Trophoblast cell (in vitro differentiated cells and primary cell): ENCODE results near the gene NDUFA7.

Source experiments
- DNase-seq, 2 donors: peaks; one replicate each; pipeline ENCODE4 v3.0.0-alpha.2; 2016
- H2AFZ ChIP-seq: 2 replicates; pipeline ENCODE4 v1.6.1; 2013; ENCODE audit warnings: low read length, moderate library complexity, mild to moderate bottlenecking; ENCODE audit not compliant: insufficient read depth, poor library complexity
- H2AK5ac ChIP-seq: 2 replicates; pipeline ENCODE4 v1.6.1; 2013; ENCODE audit warnings: mild to moderate bottlenecking, low read length
- H2BK120ac ChIP-seq: 2 replicates; pipeline ENCODE4 v1.6.1; 2013; ENCODE audit warnings: low read length, mild to moderate bottlenecking, moderate library complexity; ENCODE audit not compliant: insufficient read depth, poor library complexity
- H2BK12ac ChIP-seq: 2 replicates; pipeline ENCODE4 v1.6.1; 2013; ENCODE audit warnings: mild to moderate bottlenecking, low read length, moderate library complexity
- H2BK5ac ChIP-seq: 2 replicates; pipeline ENCODE4 v1.6.1; 2013; ENCODE audit warnings: low read length, low read depth, moderate library complexity, mild to moderate bottlenecking; ENCODE audit not compliant: poor library complexity
- H3K14ac ChIP-seq: 2 replicates; pipeline ENCODE4 v1.6.1; 2013; ENCODE audit warnings: mild to moderate bottlenecking, low read length
- H3K18ac ChIP-seq: 2 replicates; pipeline ENCODE4 v1.6.1; 2013; ENCODE audit warnings: mild to moderate bottlenecking, low read length
- H3K23ac ChIP-seq: 2 replicates; pipeline ENCODE4 v1.6.1; 2013; ENCODE audit warnings: low read length
- H3K27ac ChIP-seq: 2 replicates; pipeline ENCODE4 v1.5.1; 2013; ENCODE audit warnings: low read depth, mild to moderate bottlenecking, inconsistent platforms, low read length, moderate library complexity
- H3K27me3 ChIP-seq: 2 replicates; pipeline ENCODE4 v1.6.1; 2013; ENCODE audit warnings: inconsistent platforms, mild to moderate bottlenecking, low read length, moderate library complexity; ENCODE audit not compliant: insufficient read depth
- H3K36me3 ChIP-seq, 2 experiments: 1 replicate in 1 of 2; 2 replicates in 1 of 2; pipeline ENCODE4 v1.6.1; 2013; ENCODE audit warnings: low read length in 2 of 2, mild to moderate bottlenecking in 2 of 2, moderate library complexity in 1 of 2; ENCODE audit not compliant: insufficient read depth in 2 of 2, control insufficient read depth in 1 of 2
- H3K4ac ChIP-seq: 2 replicates; pipeline ENCODE4 v1.6.1; 2013; ENCODE audit warnings: low read depth, mild to moderate bottlenecking, low read length, moderate library complexity
- H3K4me1 ChIP-seq, 2 experiments: 1 replicate in 1 of 2; 2 replicates in 1 of 2; pipeline ENCODE4 v1.6.1; 2013; ENCODE audit warnings: low read length in 2 of 2, mild to moderate bottlenecking in 2 of 2, moderate library complexity in 1 of 2; ENCODE audit not compliant: insufficient read depth in 2 of 2, control insufficient read depth in 1 of 2
- H3K4me2 ChIP-seq: 2 replicates; pipeline ENCODE4 v1.6.1; 2013; ENCODE audit warnings: inconsistent platforms, mild to moderate bottlenecking, low read length, moderate library complexity
- H3K4me3 ChIP-seq: 2 replicates; pipeline ENCODE4 v1.5.1; 2013; ENCODE audit warnings: mild to moderate bottlenecking, low read depth, low read length, inconsistent platforms
- H3K79me1 ChIP-seq: one replicate; pipeline ENCODE4 v1.6.1; 2013; ENCODE audit warnings: low read length
- H3K79me2 ChIP-seq: 2 replicates; pipeline ENCODE4 v1.6.1; 2013; ENCODE audit warnings: low read length, mild to moderate bottlenecking; ENCODE audit not compliant: control insufficient read depth, insufficient read depth, poor library complexity
- H3K9ac ChIP-seq: 2 replicates; pipeline ENCODE4 v1.6.1; 2013; ENCODE audit warnings: mild to moderate bottlenecking, low read length
- H3K9me3 ChIP-seq: 2 replicates; pipeline ENCODE4 v1.6.1; 2013; ENCODE audit warnings: low read depth, mild to moderate bottlenecking, control low read depth, inconsistent platforms, low read length; ENCODE audit not compliant: insufficient read depth
- H4K12ac ChIP-seq: 2 replicates; pipeline ENCODE4 v1.6.1; 2013; ENCODE audit warnings: low read depth, mild to moderate bottlenecking, low read length, moderate library complexity
- H4K8ac ChIP-seq: 2 replicates; pipeline ENCODE4 v1.6.1; 2013; ENCODE audit warnings: low read depth, mild to moderate bottlenecking, low read length, moderate library complexity
- H4K91ac ChIP-seq: one replicate; pipeline ENCODE4 v1.6.1; 2013; ENCODE audit warnings: low read depth, mild to moderate bottlenecking, low read length, moderate library complexity
- WGBS: extraction: QIAGEN DNeasy Blood & Tissue Kit; methylation state at CpG from one replicate; pipeline ENCODE4 v1.1.7; 2013; ENCODE audit warnings: missing lambda C conversion rate; ENCODE audit not compliant: insufficient read length, insufficient coverage; ENCODE audit errors: extremely low coverage; 5-methylcytosine and 5-hydroxymethylcytosine counted together

NDUFA7 gene

DNA sequence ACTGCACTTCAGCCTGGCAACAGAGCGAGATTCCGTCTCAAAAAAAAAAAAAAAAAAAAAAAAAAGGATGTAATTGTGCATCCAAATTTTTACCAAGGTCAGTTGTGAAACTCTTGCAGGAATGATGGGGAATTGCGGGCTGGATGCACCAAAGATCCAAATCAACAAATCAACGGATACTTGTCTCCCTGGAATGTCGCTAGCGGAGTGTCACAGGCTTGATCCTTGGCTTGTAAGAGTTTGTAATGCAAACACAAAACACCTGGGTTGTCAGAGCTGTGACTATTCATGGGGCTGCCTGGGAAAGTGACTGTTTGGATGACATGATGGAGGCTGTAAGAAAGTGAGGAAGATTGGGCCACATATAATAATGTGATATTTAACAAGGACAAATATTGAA is 17.7 kb upstream of the NDUFA7 start:
- no peaks in the 10 kb centered on the region for H3K9me3 ChIP-seq
- no peaks in the 10 kb centered on the region for H3K36me3 ChIP-seq
- H3K4me2 ChIP-seq, result no peak overlapping the region
- no peak overlapping the region for H3K4me3 ChIP-seq
- H3K14ac ChIP-seq, result no peak overlapping the region
- H2BK120ac ChIP-seq, result no peak overlapping the region
- no peak overlapping the region for H3K23ac ChIP-seq
- H3K79me2 ChIP-seq, result peaks cover 3% of the 10 kb centered on the region
- H2BK12ac ChIP-seq, result no peak overlapping the region
- H2AFZ ChIP-seq, result no peak overlapping the region
- H2BK5ac ChIP-seq, result no peak overlapping the region
- DNase-seq, result no peak
- no CpG with 5 or more reads among the region's 6 CpGs for WGBS
- H3K27me3 ChIP-seq, result peaks cover 31% of the 10 kb centered on the region
- H4K8ac ChIP-seq, result no peak overlapping the region
- no peak overlapping the region for H4K91ac ChIP-seq
- H3K4me1 ChIP-seq, result peaks cover 15 to 16% of the 10 kb centered on the region in 2 experiments
- H3K9ac ChIP-seq, result no peak overlapping the region
- no peak overlapping the region for H4K12ac ChIP-seq
- H3K27ac ChIP-seq, result no peak overlapping the region
- no peak overlapping the region for H2AK5ac ChIP-seq
- no peak overlapping the region for H3K4ac ChIP-seq
- peaks cover 5% of the 10 kb centered on the region for H3K79me1 ChIP-seq
- no peak overlapping the region for H3K18ac ChIP-seq

DNA sequence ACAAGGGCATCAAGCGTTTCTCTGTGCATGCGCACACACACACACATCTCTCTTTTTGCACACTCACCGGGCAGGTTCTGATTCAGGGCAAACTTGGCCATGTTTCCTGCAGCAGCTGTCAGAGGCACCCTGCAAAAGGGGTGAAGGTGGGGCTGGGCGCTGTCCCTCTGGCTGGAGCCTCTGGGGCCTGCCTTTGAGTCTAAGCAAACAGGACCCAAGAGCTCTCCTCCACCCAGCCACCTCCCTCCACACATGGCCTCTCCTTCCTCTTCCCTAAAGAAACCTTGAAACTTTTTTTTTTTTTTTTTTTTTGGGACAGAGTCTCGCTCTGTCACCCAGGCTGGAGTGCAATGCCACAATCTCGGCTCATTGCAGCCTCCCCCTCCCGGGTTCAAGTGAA is 16.6 kb upstream of the NDUFA7 start:
- peak overlapping the region; percentile 14 for H3K4me3 ChIP-seq
- DNase-seq, result no peak
- H4K8ac ChIP-seq, result no peak overlapping the region
- H3K27me3 ChIP-seq, result peaks cover 38% of the 10 kb centered on the region
- H4K91ac ChIP-seq, result no peak overlapping the region
- no CpG with 5 or more reads among the region's 7 CpGs for WGBS
- H3K9me3 ChIP-seq, result no peaks in the 10 kb centered on the region
- no peak overlapping the region for H2BK5ac ChIP-seq
- no peak overlapping the region for H3K23ac ChIP-seq
- no peak overlapping the region for H2AFZ ChIP-seq
- H3K9ac ChIP-seq, result no peak overlapping the region
- no peak overlapping the region for H3K27ac ChIP-seq
- H3K4me2 ChIP-seq, result no peak overlapping the region
- no peak overlapping the region for H3K14ac ChIP-seq
- H2BK12ac ChIP-seq, result no peak overlapping the region
- H4K12ac ChIP-seq, result no peak overlapping the region
- H2BK120ac ChIP-seq, result no peak overlapping the region
- peaks cover 12 to 14% of the 10 kb centered on the region in 2 experiments for H3K4me1 ChIP-seq
- H2AK5ac ChIP-seq, result no peak overlapping the region
- H3K79me1 ChIP-seq, result peaks cover 2% of the 10 kb centered on the region
- no peak overlapping the region for H3K4ac ChIP-seq
- H3K36me3 ChIP-seq, result no peaks in the 10 kb centered on the region
- H3K79me2 ChIP-seq, result peaks cover 1% of the 10 kb centered on the region
- no peak overlapping the region for H3K18ac ChIP-seq

DNA sequence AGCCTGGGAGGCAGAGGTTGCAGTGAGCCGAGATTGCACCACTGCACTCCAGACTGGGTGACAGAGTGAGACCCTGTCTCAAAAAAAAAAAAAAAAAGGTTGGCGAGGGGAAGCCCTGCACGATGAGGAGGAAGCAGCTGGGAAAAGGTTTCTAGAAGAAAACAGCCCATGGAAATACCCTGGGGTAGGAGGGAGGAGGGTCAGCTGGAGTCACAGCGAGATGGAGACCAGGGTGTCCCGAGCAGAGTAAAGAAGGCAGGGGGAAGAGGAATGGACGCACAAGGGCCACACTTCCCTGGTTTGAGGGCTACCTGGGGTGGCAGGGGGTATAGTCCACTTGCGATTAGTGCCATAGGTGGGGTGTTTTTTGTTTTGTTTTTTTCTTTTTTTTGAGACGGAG is 15.5 kb upstream of the NDUFA7 start:
- no peak overlapping the region for H2BK12ac ChIP-seq
- H3K79me1 ChIP-seq, result peaks cover 2% of the 10 kb centered on the region
- H2AK5ac ChIP-seq, result no peak overlapping the region
- no peak for DNase-seq
- peaks cover 10 to 12% of the 10 kb centered on the region in 2 experiments for H3K4me1 ChIP-seq
- H3K14ac ChIP-seq, result no peak overlapping the region
- no peaks in the 10 kb centered on the region for H3K36me3 ChIP-seq
- no peak overlapping the region for H3K23ac ChIP-seq
- H3K27me3 ChIP-seq, result peaks cover 33% of the 10 kb centered on the region
- H4K91ac ChIP-seq, result no peak overlapping the region
- no peak overlapping the region for H3K4ac ChIP-seq
- H3K9ac ChIP-seq, result no peak overlapping the region
- H2BK120ac ChIP-seq, result no peak overlapping the region
- H3K18ac ChIP-seq, result no peak overlapping the region
- no peaks in the 10 kb centered on the region for H3K9me3 ChIP-seq
- H3K27ac ChIP-seq, result no peak overlapping the region
- no peak overlapping the region for H4K12ac ChIP-seq
- no peak overlapping the region for H3K4me3 ChIP-seq
- no CpG with 5 or more reads among the region's 8 CpGs for WGBS
- no peak overlapping the region for H2AFZ ChIP-seq
- H2BK5ac ChIP-seq, result no peak overlapping the region
- H3K79me2 ChIP-seq, result no peaks in the 10 kb centered on the region
- H3K4me2 ChIP-seq, result no peak overlapping the region
- H4K8ac ChIP-seq, result no peak overlapping the region

DNA sequence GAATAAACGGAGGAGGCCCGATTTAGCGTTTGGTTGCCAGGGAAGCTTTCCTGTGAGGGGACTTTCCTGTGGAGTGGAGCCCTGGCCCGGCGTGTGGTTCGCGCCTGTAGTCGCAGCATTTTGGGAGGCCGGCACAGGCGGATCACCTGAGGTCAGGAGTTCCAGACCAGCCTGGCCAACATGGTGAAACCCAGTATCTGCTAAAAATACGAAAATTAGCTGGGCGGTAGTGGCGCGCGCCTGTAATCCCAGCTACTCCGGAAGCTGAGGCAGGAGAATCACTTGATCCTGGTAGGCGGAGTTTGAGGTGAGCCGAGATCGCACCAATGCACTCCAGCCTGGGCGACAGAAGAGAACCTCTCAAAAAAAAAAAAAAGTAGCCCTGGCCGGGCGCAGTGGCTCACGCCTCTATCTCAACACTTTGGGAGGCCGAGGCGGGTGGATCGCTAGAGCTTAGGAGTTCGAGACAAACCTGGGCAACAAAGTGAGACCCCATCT is 14.9 kb upstream of the NDUFA7 start:
- Histone ChIP-seq H3K36me3 (no peaks in the 10 kb centered on the region), H4K8ac (no peak overlapping the region), H3K9me3 (no peaks in the 10 kb centered on the region), H4K91ac (no peak overlapping the region), H3K9ac (no peak overlapping the region), H3K14ac (no peak overlapping the region), H3K79me1 (peaks cover 2% of the 10 kb centered on the region), H2AFZ (no peak overlapping the region), H2BK12ac (no peak overlapping the region), H2BK120ac (no peak overlapping the region), H3K27ac (no peak overlapping the region), H3K27me3 (peaks cover 33% of the 10 kb centered on the region), H3K79me2 (no peaks in the 10 kb centered on the region), H3K4me1 (peaks cover 10 to 12% of the 10 kb centered on the region in 2 experiments), H2BK5ac (no peak overlapping the region), H2AK5ac (no peak overlapping the region), H4K12ac (no peak overlapping the region), H3K23ac (no peak overlapping the region), H3K4ac (no peak overlapping the region), H3K4me2 (no peak overlapping the region), H3K4me3 (no peak overlapping the region), H3K18ac (no peak overlapping the region)
- WGBS, result no CpG with 5 or more reads among the region's 27 CpGs
- no peak for DNase-seq
